ENCODE data around the gene SHC1. TPM values are rescaled to one million over a fixed set of nuclear protein-coding genes. Genes with fewer than 3 reads are reported as not detected.

The SHC1 gene
- total RNA-seq, 6 experiments from 2014 or later = 44.6 to 108 (median 75.3) TPM

DNA sequence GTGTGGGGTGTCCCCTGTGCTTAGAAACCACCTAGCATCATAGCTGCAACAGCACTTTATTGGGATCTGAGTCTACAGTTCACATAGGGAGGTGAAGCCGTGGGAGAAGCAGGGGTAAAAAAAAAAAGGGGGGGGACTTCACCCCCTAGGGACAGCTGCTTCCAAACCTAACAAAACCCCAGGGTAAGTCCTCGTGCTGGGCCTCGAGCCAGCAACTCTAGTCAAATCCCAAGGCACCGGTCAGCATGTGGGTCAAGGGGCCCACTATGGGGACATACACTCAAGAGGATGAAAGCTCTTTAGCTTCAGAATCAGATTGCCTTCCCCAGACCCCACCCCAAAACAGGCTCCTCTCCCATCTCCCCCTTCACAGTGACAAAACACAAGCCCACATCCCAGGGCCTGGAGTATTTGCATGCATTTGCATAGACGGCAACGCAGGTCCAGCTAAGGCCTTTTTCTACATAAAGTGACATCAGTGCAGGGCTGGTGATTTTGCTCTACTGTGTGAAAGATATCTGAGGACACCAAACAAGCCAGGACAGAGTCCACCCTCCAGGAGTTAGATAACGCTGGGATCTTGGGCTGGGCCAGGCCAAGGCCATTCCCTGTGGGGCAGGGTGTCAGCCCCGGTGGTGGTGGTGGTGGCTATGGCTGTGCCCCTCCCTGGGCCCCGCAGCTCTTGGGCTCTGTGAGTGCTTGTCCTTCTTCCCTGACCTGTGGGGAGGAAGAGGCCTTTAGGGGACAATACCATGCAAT, 26.0 kb downstream of the SHC1 start:
- Histone ChIP-seq H3K4me1 (peaks cover 0 to 28% (median 9%) of the 10 kb centered on the region in 4 donors), H3K27me3 (no peaks in the 10 kb centered on the region), H3K9me3 (no peaks in the 10 kb centered on the region), H3K36me3 (peaks cover 0 to 7% (median 0%) of the 10 kb centered on the region in 4 donors), H3K27ac (peak overlapping the region; percentile 18 to 86 (median 70)), H3K4me3 (no peak overlapping the region)
- ATAC-seq (peak; percentile 73 to 86 (median 80)), DNase-seq (peak; percentile 50 to 83 (median 78))
- intact Hi-C loops (cut with DNase I) = no loop called here
- TF ChIP-seq POLR2A (IDR thresholded peaks at IDR 0.05) = no peak
- TF ChIP-seq, protein P1, sequence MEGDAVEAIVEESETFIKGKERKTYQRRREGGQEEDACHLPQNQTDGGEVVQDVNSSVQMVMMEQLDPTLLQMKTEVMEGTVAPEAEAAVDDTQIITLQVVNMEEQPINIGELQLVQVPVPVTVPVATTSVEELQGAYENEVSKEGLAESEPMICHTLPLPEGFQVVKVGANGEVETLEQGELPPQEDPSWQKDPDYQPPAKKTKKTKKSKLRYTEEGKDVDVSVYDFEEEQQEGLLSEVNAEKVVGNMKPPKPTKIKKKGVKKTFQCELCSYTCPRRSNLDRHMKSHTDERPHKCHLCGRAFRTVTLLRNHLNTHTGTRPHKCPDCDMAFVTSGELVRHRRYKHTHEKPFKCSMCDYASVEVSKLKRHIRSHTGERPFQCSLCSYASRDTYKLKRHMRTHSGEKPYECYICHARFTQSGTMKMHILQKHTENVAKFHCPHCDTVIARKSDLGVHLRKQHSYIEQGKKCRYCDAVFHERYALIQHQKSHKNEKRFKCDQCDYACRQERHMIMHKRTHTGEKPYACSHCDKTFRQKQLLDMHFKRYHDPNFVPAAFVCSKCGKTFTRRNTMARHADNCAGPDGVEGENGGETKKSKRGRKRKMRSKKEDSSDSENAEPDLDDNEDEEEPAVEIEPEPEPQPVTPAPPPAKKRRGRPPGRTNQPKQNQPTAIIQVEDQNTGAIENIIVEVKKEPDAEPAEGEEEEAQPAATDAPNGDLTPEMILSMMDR (IDR thresholded peaks at IDR 0.05) = no peak
- WGBS (ENCODE audit: insufficient coverage, low coverage, low lambda C conversion rate, missing lambda C conversion rate) = 20% methylated on average over 8 of the region's 9 CpGs

DNA sequence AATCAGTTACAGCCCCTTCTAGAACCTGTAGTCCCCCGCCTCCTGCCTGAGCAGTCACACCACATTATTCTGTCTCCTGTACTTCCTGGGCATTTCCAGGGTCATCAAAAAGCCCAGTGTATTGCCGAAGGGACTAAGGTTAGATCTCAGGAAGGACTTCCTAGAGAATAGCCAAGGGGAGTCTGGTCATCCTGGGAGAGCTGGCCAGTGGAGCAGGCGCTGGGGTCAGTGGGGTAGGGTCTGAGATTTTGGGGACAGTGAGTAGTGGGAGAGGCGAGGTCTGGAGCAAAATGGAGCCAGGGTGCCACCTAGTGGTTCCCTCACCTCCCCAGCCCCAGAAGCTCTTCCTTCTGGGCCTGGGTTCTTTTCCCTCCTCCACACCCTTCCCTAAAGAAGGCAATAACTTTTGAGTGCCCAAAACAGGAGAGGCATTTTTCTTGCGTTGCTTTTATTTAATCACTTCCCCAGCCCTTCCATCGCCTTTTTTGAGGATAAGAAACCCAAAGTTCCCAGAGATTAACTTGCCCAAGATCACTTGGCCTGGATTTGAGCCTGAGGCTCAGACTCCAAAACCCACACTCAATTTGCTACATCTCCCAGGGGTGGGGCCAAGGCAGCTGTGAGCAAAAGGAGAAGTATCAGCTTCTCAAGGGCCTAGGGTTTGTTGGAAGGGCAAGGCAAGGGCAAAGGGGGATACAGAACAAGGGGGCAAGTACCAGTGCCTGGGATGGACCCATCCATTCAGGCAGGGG, 26.7 kb downstream of the SHC1 start:
- Histone ChIP-seq H3K27me3 (no peaks in the 10 kb centered on the region), H3K36me3 (peaks cover 0 to 7% (median 0%) of the 10 kb centered on the region in 4 donors), H3K4me3 (no peak overlapping the region), H3K4me1 (peaks cover 0 to 28% (median 9%) of the 10 kb centered on the region in 4 donors), H3K27ac (peak overlapping the region in 2 of 3 donors; percentile 70 to 86), H3K9me3 (no peaks in the 10 kb centered on the region)
- peak in 1 of 3 donors; percentile 48 for DNase-seq
- 23% methylated on average over 6 of the region's 6 CpGs for WGBS (ENCODE audit: insufficient coverage, low coverage, low lambda C conversion rate, missing lambda C conversion rate)
- no peak for TF ChIP-seq POLR2A (IDR thresholded peaks at IDR 0.05)
- TF ChIP-seq, protein P1 (IDR thresholded peaks at IDR 0.05) = peak; percentile 62 to 82 (median 74)
- intact Hi-C loops (cut with DNase I) = no loop called here
- peak; percentile 51 to 62 (median 59) for ATAC-seq

DNA sequence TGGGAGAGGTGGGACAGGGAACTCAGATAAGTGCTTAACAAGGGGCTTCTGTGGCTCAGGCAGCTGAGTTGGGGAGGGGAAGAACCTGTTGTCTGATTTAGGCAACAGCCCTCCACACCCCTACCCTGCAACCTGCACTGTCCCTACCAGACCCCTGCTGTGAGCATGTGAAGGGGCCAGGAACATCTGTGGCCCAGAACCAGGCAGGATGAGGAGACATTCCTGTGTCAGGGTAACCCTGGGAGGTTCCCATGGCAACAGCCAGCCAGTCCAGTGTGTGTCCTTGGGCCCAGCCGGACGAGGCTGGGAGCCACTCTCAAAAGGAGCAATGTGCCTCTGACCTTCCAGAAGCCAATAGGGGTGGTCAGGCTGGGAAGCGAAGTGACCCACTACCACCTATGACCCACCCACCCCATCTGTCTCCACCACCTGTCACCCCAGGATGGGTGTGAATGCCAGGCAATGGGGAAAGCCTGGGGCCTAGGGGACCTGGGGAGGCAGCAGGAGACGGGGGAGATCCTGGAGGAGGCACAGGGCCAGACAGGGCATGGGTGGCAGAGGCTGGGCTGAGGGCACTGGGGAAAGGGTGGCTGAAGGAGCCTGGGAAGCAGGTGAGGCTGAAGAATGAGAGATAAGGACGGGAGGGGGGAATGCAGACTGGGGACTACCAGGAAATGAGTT, 29.1 kb downstream of the SHC1 start:
- H3K4me3 ChIP-seq = no peak overlapping the region
- H3K4me1 ChIP-seq = peaks cover 0 to 36% (median 9%) of the 10 kb centered on the region in 4 donors
- H3K9me3 ChIP-seq = no peaks in the 10 kb centered on the region
- DNase-seq (peak in 1 of 3 donors; percentile 58), ATAC-seq (no peak)
- 55% methylated on average over 2 of the region's 5 CpGs for WGBS (ENCODE audit: insufficient coverage, low coverage, low lambda C conversion rate, missing lambda C conversion rate)
- no peaks in the 10 kb centered on the region for H3K27me3 ChIP-seq
- intact Hi-C loops (cut with DNase I) = no loop called here
- peak overlapping the region in 1 of 3 donors; percentile 43 for H3K27ac ChIP-seq
- peaks cover 0 to 1% (median 0%) of the 10 kb centered on the region in 4 donors for H3K36me3 ChIP-seq
- TF ChIP-seq POLR2A (IDR thresholded peaks at IDR 0.05) = no peak
- TF ChIP-seq, protein P1 (IDR thresholded peaks at IDR 0.05) = no peak

DNA sequence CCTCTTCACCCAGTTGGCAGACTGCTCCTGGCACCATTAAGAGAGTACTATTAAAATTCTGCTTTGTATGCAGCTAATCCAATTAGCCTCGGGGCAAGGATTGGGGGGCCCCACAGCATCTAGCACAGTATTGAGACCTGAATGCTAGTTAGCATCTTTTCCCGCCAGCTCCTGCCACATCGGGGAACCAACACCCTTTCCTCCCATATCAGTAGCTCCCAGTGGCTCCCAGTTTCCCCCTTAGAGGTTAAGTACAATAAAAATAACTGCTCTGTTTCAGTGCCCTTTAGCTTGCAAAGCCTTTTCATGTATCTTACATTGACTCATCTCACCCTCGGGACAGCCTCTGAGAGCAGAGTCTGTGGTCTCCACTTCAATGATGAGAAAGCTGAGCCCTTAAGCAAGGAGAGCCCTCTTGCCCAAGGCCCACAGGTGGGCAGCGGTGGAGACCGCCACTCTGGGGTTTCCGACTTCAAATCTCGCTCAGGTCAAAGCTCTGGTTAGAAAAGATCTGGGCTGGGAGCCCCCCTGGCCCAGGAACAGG, 29.8 kb downstream of the SHC1 start:
- intact Hi-C loops (cut with DNase I) = no loop called here
- H3K27me3 ChIP-seq = no peaks in the 10 kb centered on the region
- H3K36me3 ChIP-seq = no peaks in the 10 kb centered on the region
- no peak for TF ChIP-seq POLR2A (IDR thresholded peaks at IDR 0.05)
- TF ChIP-seq, protein P1 (IDR thresholded peaks at IDR 0.05) = no peak
- DNase-seq (no peak), ATAC-seq (no peak)
- H3K27ac ChIP-seq = no peak overlapping the region
- H3K4me3 ChIP-seq = no peak overlapping the region
- peaks cover 0 to 39% (median 12%) of the 10 kb centered on the region in 4 donors for H3K4me1 ChIP-seq
- H3K9me3 ChIP-seq = no peaks in the 10 kb centered on the region
- whole genome bisulfite sequencing (ENCODE audit: insufficient coverage, low coverage, low lambda C conversion rate, missing lambda C conversion rate) = 86% methylated on average over 8 of the region's 8 CpGs

Measured in right lobe of liver (tissue), 6 donors.